Measurements from ENCODE around the gene CCP110. TPM values are rescaled to one million over a fixed set of nuclear protein-coding genes. Genes with fewer than 3 reads are reported as not detected.

CCP110 gene
- total and polyA plus RNA-seq, 2 experiments from 2014 or later, result 10.7 to 20.9 TPM

GRCh38 chr16:19549673-19550072 is 25.9 kb downstream of the CCP110 start:
- Mint-ChIP-seq H3K4me3 (no peak overlapping the region), H3K4me1 (no peaks in the 10 kb centered on the region), H3K27ac (no peak overlapping the region), H3K27me3 (ENCODE audit: insufficient read depth, low read depth, poor library complexity) (peaks cover under 1% of the 10 kb centered on the region), H3K9me3 (no peaks in the 10 kb centered on the region), H3K36me3 (ENCODE audit: low read depth) (peaks cover 11% of the 10 kb centered on the region; the same call in 2 of the 3 replicates)
- no peak overlapping the region for H3K4me2 ChIP-seq
- TF ChIP-seq JUNB (IDR thresholded peaks at IDR 0.05; ENCODE audit: unreplicated experiment) (no peak), CREB1 (CRISPR knock-in tag; IDR thresholded peaks at IDR 0.05; ENCODE audit: low read depth) (no peak), POLR2AphosphoS5 (IDR thresholded peaks at IDR 0.05; ENCODE audit: low read depth) (no peak), EZH2 (IDR thresholded peaks at IDR 0.05; ENCODE audit: low read depth, unreplicated experiment) (no peak), EZH2phosphoT487 (IDR thresholded peaks at IDR 0.05; ENCODE audit: unreplicated experiment) (no peak), STAT1 (IDR thresholded peaks at IDR 0.05; ENCODE audit: unreplicated experiment) (no peak), ETS1 (IDR thresholded peaks at IDR 0.05) (no peak), ZNF462 (CRISPR knock-in tag; IDR thresholded peaks at IDR 0.05) (no peak), ZNF114 (CRISPR knock-in tag; IDR thresholded peaks at IDR 0.05) (no peak), CTCF (conservative IDR thresholded peaks at IDR 0.05; ENCODE audit: low read depth in 2 of 2) (no peak), REST (IDR thresholded peaks at IDR 0.05; ENCODE audit: unreplicated experiment) (no peak), ZNF331 (CRISPR knock-in tag; IDR thresholded peaks at IDR 0.05; ENCODE audit: low read depth) (no peak), NANOG (IDR thresholded peaks at IDR 0.05; ENCODE audit: borderline replicate concordance) (no peak)
- H3K4me1 ChIP-seq (ENCODE audit: insufficient read depth), result no peaks in the 10 kb centered on the region
- H3K27ac ChIP-seq (ENCODE audit: low read depth), result no peak overlapping the region
- H3K36me3 ChIP-seq (ENCODE audit: insufficient read depth), result peaks cover 24% of the 10 kb centered on the region
- ATAC-seq (no peak), DNase-seq (ENCODE audit: low spot score) (no peak)
- H4K20me1 ChIP-seq (replicated peaks; ENCODE audit: insufficient read depth), result no peaks in the 10 kb centered on the region
- no peaks in the 10 kb centered on the region for H3K79me2 ChIP-seq (replicated peaks; ENCODE audit: insufficient read depth)
- no peaks in the 10 kb centered on the region for H3K9me2 ChIP-seq (ENCODE audit: insufficient read depth)
- no peak overlapping the region for H3K4me3 ChIP-seq
- H3K27me3 ChIP-seq (ENCODE audit: insufficient read depth), result no peaks in the 10 kb centered on the region
- H3F3A ChIP-seq (replicated peaks; ENCODE audit: low read depth), result no peaks in the 10 kb centered on the region
- H2AFZ ChIP-seq, result no peak overlapping the region

Data from GM23338 (cell line).